Memory B cell (primary cell): ENCODE data around the gene SPON1.
"Not testable (repeated sequence)": the region's sequence is repeated elsewhere in the genome, so short reads cannot be mapped to it uniquely, and the experiment has no call there.

Experiments
- ATAC-seq: fragments of 150-1000 bp; cut with Tn5 transposase; 2 replicates; pipeline ENCODE4 v1.10.0; 2021; ENCODE audit warnings: low read depth, mild to moderate bottlenecking, moderate library complexity
- DNase-seq, 2 donors: peaks; one replicate each; pipeline ENCODE4 v3.0.0; 2022; ENCODE audit warnings: low spot score in 2 of 2
- H3K27ac Mint-ChIP-seq: one replicate; pipeline ENCODE4 v1.8.0; 2022; ENCODE audit warnings: mild to moderate bottlenecking, moderate library complexity, mixed read lengths
- H3K27me3 Mint-ChIP-seq: one replicate; pipeline ENCODE4 v1.8.0; 2022; ENCODE audit warnings: mixed read lengths
- H3K36me3 Mint-ChIP-seq: one replicate; pipeline ENCODE4 v1.8.0; 2022; ENCODE audit warnings: mild to moderate bottlenecking, mixed read lengths
- H3K4me1 Mint-ChIP-seq: one replicate; pipeline ENCODE4 v1.8.0; 2022; ENCODE audit warnings: mixed read lengths
- H3K4me3 Mint-ChIP-seq: one replicate; pipeline ENCODE4 v1.8.0; 2022; ENCODE audit warnings: mild to moderate bottlenecking, moderate library complexity, mixed read lengths
- H3K9me3 Mint-ChIP-seq: one replicate; pipeline ENCODE4 v1.8.0; 2022; ENCODE audit warnings: mixed read lengths

Gene SPON1

DNA sequence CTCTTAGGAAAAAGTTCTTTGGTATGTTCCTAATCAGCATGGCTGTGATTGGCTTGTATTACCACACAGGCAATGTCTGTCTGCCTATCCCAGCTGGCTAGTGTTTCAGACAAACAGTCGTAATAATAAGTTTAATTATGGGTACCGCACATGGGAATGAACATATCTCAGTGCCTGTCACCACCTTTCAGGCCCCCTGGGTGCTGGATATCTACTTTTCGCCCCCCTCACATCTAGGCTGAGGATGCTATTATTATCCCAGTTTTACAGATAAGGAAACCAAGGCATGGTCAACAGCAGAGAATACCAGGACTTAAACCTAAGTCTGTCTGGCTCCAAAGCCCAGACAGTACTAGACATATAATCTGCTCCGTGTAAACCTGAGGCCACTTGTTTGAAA is 174.8 kb downstream of the SPON1 start:
- H3K4me1 Mint-ChIP-seq = no peaks in the 10 kb centered on the region
- H3K27me3 Mint-ChIP-seq = peaks cover 3% of the 10 kb centered on the region
- peaks cover 2% of the 10 kb centered on the region for H3K9me3 Mint-ChIP-seq
- DNase-seq (no peak), ATAC-seq (no peak)
- H3K4me3 Mint-ChIP-seq = no peak overlapping the region
- no peak overlapping the region for H3K27ac Mint-ChIP-seq
- H3K36me3 Mint-ChIP-seq = no peaks in the 10 kb centered on the region

- no peak for DNase-seq
- Mint-ChIP-seq H3K4me3 (no peak overlapping the region), H3K27me3 (peaks cover 7% of the 10 kb centered on the region)
Measured at GRCh38 chr11:14140991-14141390, 178.5 kb downstream of the SPON1 start.

DNA sequence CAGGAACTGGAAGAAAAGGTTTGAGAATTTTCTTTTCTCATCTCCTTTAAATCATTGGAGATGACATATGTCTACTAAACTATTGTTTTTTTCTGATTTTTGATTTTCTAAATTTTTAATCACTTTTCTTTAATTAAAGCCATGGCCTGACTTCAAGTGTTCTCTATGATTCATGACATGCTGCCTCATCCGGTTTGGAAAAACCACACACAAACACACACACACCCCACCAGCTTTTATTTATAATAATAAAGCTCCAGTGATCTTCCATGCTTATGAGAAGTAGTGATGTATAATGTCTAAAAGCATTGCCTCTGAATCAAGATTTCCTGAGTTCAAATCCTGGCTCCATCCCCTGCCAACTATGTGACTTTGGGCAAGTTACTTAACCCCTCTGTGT is 179.2 kb downstream of the SPON1 start:
- Mint-ChIP-seq H3K27ac (no peak overlapping the region), H3K4me1 (no peaks in the 10 kb centered on the region), H3K36me3 (no peaks in the 10 kb centered on the region), H3K4me3 (no peak overlapping the region), H3K9me3 (peaks cover 2% of the 10 kb centered on the region), H3K27me3 (peaks cover 7% of the 10 kb centered on the region)
- ATAC-seq (no peak), DNase-seq (no peak)

More at GRCh38 chr11:14140991-14141390, 178.5 kb downstream of the SPON1 start:
- Mint-ChIP-seq H3K9me3 (peaks cover 2% of the 10 kb centered on the region), H3K36me3 (no peaks in the 10 kb centered on the region), H3K27ac (no peak overlapping the region), H3K4me1 (no peaks in the 10 kb centered on the region)
- no peak for ATAC-seq

GRCh38 chr11:14144934-14145333 is 182.4 kb downstream of the SPON1 start:
- no peak overlapping the region for H3K4me3 Mint-ChIP-seq
- no peaks in the 10 kb centered on the region for H3K9me3 Mint-ChIP-seq
- no peak for DNase-seq
- H3K27ac Mint-ChIP-seq = no peak overlapping the region
- no peaks in the 10 kb centered on the region for H3K36me3 Mint-ChIP-seq
- peaks cover 6% of the 10 kb centered on the region for H3K27me3 Mint-ChIP-seq
- no peaks in the 10 kb centered on the region for H3K4me1 Mint-ChIP-seq
- ATAC-seq = no peak

GRCh38 chr11:14148653-14149273 is 186.2 kb downstream of the SPON1 start:
- Mint-ChIP-seq H3K27me3 (peaks cover 8% of the 10 kb centered on the region), H3K4me3 (no peak overlapping the region), H3K27ac (no peak overlapping the region), H3K36me3 (no peaks in the 10 kb centered on the region), H3K9me3 (peaks cover 8% of the 10 kb centered on the region), H3K4me1 (no peaks in the 10 kb centered on the region)
- ATAC-seq = peak; percentile 50
- no peak for DNase-seq

GRCh38 chr11:14149683-14150082 is 187.2 kb downstream of the SPON1 start:
- H3K36me3 Mint-ChIP-seq = no peaks in the 10 kb centered on the region
- no peaks in the 10 kb centered on the region for H3K4me1 Mint-ChIP-seq
- DNase-seq (no peak), ATAC-seq (no peak)
- peaks cover 9% of the 10 kb centered on the region for H3K9me3 Mint-ChIP-seq
- H3K27me3 Mint-ChIP-seq = peaks cover 7% of the 10 kb centered on the region
- no peak overlapping the region for H3K27ac Mint-ChIP-seq
- H3K4me3 Mint-ChIP-seq = no peak overlapping the region

DNA sequence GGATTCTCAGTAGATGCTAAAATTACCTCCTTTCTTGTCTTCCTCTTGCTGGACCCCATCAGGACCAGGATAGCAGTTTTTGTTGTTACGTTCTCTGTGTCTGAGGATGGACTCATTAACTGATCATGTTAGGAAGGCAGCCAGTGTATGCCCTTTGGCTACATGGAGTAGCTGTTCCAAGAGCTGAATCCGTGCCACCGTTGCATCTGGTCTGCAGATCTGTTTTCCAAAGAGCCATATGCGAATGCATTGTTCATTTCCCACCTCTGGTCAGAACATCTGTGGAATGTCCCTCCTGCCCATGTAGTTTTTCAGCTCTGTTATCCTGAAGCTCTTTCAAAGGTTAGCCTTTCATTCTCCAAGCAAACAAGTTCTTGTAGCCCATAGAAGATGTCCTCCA is 188.4 kb downstream of the SPON1 start:
- DNase-seq = no peak
- Mint-ChIP-seq H3K9me3 (peaks cover 13% of the 10 kb centered on the region), H3K4me3 (no peak overlapping the region), H3K36me3 (no peaks in the 10 kb centered on the region), H3K27ac (no peak overlapping the region), H3K27me3 (peaks cover 7% of the 10 kb centered on the region), H3K4me1 (no peaks in the 10 kb centered on the region)
- no peak for ATAC-seq

DNA sequence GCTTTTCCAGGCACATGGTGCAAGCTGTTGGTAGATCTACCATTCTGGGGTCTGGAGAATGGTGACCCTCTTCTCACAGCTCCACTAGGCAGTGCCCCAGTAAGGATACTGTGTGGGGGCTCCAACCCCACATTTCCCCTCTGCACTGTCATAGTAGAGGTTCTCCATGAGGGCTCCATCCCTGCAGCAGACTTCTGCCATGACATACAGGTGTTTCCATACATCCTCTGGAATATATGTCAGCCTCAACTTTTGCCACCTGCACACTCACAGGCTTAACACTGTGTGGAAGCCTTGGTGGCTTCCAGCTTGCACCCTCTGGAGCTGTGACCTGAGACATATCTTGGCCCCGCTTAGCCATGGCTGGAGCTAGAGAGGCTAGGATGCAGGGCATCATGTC is 191.6 kb downstream of the SPON1 start:
- not testable (repeated sequence) for H3K27ac Mint-ChIP-seq, H3K27me3 Mint-ChIP-seq, H3K36me3 Mint-ChIP-seq, ATAC-seq, DNase-seq, H3K4me1 Mint-ChIP-seq, H3K4me3 Mint-ChIP-seq
- peaks cover 25% of the 10 kb centered on the region for H3K9me3 Mint-ChIP-seq

GRCh38 chr11:14158393-14158792 is 195.9 kb downstream of the SPON1 start:
- Mint-ChIP-seq H3K27me3 (peaks cover 2% of the 10 kb centered on the region), H3K27ac (no peak overlapping the region), H3K4me3 (no peak overlapping the region), H3K36me3 (peaks cover 3% of the 10 kb centered on the region), H3K4me1 (no peaks in the 10 kb centered on the region), H3K9me3 (peaks cover 20% of the 10 kb centered on the region)
- DNase-seq = no peak
- ATAC-seq = no peak

- no peak for ATAC-seq
- no peak for DNase-seq
- Mint-ChIP-seq H3K9me3 (peaks cover 8% of the 10 kb centered on the region), H3K4me1 (no peaks in the 10 kb centered on the region), H3K27ac (no peak overlapping the region), H3K36me3 (no peaks in the 10 kb centered on the region), H3K27me3 (peaks cover 2% of the 10 kb centered on the region), H3K4me3 (no peak overlapping the region)
Measured at GRCh38 chr11:14163576-14163975, 201.1 kb downstream of the SPON1 start.

DNA sequence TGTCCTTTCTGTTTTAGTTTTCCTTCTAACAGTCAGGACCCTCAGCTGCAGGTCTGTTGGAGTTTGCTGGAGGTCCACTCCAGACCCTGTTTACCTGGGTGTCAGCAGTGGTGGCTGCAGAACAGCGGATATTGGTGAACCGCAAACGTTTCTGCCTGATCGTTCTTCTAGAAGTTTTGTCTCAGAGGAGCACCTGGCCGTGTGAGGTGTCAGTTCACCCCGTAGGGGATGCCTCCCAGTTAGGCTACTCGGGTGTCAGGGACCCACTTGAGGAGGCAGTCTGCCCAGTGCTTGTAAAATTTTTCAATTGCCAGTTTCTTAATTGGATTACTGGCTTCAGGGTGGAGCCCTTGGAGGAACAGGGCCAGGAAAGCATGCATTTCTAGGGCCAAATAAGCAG is 211.2 kb downstream of the SPON1 start:
- H3K9me3 Mint-ChIP-seq, DNase-seq, H3K36me3 Mint-ChIP-seq, H3K27ac Mint-ChIP-seq, H3K4me1 Mint-ChIP-seq, H3K4me3 Mint-ChIP-seq, ATAC-seq: not testable (repeated sequence)
- H3K27me3 Mint-ChIP-seq = peaks cover 11% of the 10 kb centered on the region

GRCh38 chr11:14179116-14179820 is 216.7 kb downstream of the SPON1 start:
- H3K4me3 Mint-ChIP-seq = no peak overlapping the region
- ATAC-seq = no peak
- DNase-seq = no peak
- no peaks in the 10 kb centered on the region for H3K4me1 Mint-ChIP-seq
- peaks cover 22% of the 10 kb centered on the region for H3K27me3 Mint-ChIP-seq
- no peaks in the 10 kb centered on the region for H3K9me3 Mint-ChIP-seq
- no peak overlapping the region for H3K27ac Mint-ChIP-seq
- H3K36me3 Mint-ChIP-seq = no peaks in the 10 kb centered on the region

DNA sequence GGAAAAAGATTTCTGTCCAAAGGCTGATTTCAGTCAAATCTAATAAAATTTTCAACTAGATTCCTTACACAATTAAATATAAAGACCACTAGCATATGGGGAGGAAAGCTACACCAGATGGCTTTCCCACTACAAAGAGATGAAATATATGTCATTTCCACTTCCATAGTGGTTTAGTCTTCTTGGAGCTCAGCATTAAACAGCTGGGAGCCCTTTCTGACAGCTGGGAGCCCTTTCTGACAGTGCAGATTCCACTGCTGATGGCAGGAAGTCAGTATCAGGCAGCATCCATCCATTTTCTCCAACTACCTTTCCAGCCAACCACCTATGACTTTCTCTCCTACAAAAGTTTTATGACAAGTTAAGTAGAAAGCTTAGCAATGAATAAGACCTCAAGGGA is 218.6 kb downstream of the SPON1 start:
- Mint-ChIP-seq H3K36me3 (no peaks in the 10 kb centered on the region), H3K4me1 (no peaks in the 10 kb centered on the region), H3K27me3 (peaks cover 21% of the 10 kb centered on the region), H3K4me3 (no peak overlapping the region), H3K27ac (no peak overlapping the region), H3K9me3 (no peaks in the 10 kb centered on the region)
- ATAC-seq = no peak
- no peak for DNase-seq

- Mint-ChIP-seq H3K4me3 (no peak overlapping the region), H3K27me3 (peaks cover 18% of the 10 kb centered on the region), H3K9me3 (no peaks in the 10 kb centered on the region), H3K4me1 (no peaks in the 10 kb centered on the region), H3K36me3 (no peaks in the 10 kb centered on the region), H3K27ac (no peak overlapping the region)
- DNase-seq = no peak
- ATAC-seq = no peak
Measured at GRCh38 chr11:14182833-14183364, 220.4 kb downstream of the SPON1 start.
